HG03135 (cell line): ENCODE data around the gene LDB3.
"Not testable (repeated sequence)": the region's sequence is repeated elsewhere in the genome, so short reads cannot be mapped to it uniquely, and the experiment has no call there.

Source experiments
- ATAC-seq: cut with Tn5 transposase; IDR thresholded peaks from one replicate; pipeline ENCODE4 v1.9.1; 2021; ENCODE audit warnings: mild to moderate bottlenecking, moderate library complexity; ENCODE audit not compliant: unreplicated experiment

The LDB3 gene

GRCh38 chr10:86726677-86726999, 58.3 kb downstream of the LDB3 start:
- ATAC-seq, result no peak

DNA sequence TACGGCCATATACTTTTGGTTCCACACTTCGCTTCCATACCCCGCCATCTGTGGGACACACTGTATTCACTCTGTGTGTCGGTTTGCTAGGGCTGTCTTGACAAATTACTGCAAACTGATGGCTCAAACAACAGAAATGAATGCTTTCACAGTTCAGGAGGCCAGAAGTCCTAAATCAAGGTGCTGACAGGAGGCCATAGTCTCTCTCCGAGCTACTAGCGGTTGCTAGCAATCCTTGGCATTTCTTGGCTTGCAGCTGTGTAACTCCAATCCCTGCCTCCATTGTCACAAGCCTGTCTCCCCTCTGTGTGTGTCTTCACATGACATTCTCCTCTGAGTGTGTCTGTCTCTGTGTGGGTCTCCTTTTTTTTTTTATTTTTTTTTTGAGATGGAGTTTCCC, 59.2 kb downstream of the LDB3 start:
- no peak for ATAC-seq

DNA sequence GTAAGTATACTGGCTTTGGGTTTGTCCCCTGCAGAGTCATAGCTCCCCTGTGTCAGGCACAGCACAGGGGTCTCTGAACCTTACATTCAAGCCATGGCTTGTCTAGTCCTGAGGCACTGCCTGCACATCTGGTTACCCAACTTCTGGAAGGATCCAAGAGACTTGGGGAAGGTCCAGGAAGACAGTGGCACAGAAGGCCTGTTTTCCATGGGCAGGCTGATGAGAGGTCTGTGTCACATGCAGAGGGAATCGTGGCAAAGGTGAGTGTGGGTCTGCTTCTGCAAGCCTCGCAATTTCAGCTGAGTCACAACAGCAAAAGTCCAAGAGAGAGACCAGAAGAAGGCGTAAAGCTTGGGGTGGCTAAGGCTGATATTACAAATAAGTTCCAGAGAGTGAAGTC, 59.7 kb downstream of the LDB3 start:
- ATAC-seq, result no peak

DNA sequence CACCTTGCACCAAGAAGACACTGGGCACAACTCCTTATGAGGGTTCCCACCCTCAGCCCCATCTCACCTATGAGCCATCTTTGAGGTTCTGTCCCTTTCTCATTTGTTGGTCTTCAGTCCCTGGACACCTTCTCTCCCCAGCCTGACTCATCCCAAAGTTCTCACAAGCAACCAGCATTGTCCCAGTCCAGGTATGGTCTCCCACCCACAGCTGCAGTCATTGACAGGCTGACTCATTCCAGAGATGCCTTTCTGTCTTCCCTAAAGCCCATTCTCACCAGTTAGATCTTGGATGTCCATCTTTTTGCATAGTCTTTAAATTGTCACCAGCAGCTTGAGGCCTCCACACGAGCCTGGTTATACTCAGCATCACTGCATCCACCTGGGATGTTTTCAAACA, 61.4 kb downstream of the LDB3 start:
- no peak for ATAC-seq

DNA sequence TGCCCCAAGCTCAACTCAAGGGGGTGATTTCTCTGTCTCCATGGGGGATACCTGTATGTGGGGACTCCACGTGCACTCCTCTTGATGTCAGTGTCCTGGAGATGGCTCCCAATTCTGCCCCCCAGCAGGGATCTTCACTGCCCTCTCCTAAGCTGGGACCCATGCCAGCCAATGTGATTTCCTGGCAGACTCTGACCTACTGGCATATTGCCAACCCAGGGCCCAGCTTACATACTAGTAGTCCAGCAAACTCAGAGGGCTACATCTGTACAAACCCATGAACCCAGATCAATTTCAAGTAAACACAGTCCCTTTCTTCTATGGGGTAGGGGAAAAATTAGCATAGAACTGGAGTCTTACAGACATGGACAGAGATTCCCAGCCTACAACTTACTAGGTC, 61.9 kb downstream of the LDB3 start:
- no peak for ATAC-seq

DNA sequence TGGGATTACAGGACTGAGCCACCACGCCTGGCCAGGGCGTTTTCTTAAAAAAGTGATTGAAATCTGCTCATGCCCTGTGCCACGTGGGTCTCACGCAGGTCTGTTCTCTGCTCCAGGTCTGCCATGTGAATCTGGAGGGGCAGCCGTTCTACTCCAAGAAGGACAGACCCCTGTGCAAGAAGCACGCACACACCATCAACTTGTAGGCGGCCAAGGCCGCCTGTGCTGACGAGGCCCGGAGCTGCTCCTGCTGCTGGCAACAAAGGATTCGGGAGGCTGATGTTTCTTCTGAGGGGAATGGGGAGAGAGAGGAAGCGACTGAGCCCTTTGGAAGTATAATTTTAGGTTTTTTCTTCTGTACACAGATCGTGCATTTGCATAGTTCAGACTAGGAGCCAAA, 64.5 kb downstream of the LDB3 start:
- ATAC-seq, result no peak

GRCh38 chr10:86733260-86733671, 65.0 kb downstream of the LDB3 start:
- no peak for ATAC-seq

DNA sequence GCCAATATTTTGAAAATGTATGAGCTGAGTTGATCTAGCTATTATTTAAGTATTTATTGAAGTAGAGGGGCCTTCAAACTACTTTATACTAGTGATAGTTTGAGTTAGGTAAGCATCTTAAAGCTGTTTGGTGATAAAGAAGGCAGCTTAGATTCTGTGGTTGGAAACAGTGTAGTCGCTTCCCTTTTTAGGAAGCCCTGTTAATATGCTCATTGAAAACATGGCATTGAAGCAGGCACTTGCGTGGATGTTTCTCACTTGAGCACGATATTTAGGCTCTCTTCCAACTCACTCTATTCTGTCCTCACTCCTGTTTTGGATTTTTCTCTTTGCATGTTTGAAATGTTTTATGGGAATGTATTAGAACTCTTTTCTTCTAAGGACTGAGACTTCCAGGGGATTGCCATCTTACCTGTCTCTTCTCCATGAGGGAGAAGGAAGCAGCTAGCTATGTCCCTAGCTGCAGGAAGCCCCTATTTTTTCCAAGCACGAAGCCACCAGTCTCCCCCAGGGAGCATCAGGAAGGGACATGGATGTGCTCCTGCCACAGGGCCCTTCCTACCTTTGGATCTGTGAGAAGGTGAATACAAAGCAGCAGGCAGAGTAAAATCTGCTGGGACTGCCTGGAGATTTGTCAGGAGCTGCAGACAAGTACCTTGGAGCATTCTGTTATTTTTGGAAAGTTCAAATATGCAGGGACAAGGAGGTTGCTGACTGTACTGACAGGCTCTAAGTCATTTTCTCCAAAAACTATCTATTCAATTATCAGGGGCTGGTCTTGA, 66.1 kb downstream of the LDB3 start:
- ATAC-seq, result no peak

DNA sequence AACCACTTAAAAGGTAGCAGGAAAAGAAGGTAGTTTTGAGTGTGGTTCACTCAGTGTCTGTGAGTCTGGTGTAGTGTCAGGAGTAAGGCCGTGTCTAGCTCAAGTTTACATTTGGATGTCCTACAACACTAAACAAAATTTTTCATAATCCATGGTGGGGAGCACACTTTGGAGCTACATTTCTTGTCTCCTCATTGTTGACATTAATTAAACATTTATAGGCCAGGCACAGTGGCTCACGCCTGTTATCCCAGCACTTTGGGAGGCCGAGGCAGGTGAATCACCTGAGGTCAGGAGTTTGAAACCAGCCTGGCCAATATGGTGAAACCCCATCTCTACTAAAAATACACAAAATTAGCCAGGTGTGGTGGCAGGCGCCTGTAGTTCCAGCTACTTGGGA, 67.0 kb downstream of the LDB3 start:
- not testable (repeated sequence) for ATAC-seq

DNA sequence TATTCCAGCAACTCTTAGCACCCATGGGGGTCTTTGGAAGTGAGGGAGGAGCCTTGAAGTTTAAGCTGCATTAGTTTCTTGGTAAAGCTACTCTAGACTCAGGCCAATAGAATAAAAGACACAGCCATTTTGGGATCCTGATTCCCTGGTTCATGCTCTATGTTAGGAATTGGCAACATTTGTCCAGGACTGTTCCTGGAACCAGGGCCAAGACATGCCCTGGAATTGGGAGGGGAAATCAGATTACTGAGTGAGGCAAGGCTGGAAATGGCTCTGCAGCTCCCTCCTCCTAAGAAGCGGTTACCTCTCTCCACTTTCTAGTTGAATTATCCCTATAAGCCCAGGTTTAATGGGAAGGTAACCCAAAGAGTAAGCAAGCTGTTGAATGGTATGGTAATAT, 73.9 kb downstream of the LDB3 start:
- ATAC-seq, result no peak

DNA sequence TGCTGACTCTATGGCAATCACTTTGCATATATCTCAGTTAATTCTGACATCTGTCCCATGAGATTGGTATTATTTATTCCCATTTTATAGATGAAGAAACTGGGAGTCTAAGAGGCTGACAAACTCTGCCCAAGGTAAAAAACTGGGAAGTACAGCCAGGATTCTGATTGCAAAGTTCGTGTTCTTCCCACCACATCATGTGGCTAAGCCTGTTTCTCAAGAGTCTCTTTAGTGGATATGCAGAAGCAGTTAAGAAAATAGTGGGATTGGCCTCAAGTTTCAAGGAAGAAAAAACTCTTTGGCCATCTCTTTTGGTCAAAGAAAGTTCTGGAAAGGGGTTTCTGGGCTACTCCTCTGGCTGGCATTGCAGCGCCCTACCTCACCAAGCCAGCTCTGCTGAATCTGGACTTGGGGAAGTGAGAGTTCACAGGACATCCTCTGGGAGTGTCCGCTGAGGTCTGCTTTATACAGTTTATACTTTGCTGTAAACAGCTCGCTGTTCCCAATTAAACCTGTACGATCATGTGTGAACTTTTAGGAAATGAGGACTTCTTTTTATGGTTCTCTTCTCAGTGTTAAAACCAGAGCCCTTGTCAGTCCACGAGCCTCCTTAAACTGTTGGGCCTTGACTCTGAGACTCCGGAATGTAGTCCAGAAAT, 75.9 kb downstream of the LDB3 start:
- ATAC-seq, result no peak

GRCh38 chr10:86747796-86748581, 79.7 kb downstream of the LDB3 start:
- no peak for ATAC-seq

GRCh38 chr10:86749854-86750253, 81.5 kb downstream of the LDB3 start:
- no peak for ATAC-seq

DNA sequence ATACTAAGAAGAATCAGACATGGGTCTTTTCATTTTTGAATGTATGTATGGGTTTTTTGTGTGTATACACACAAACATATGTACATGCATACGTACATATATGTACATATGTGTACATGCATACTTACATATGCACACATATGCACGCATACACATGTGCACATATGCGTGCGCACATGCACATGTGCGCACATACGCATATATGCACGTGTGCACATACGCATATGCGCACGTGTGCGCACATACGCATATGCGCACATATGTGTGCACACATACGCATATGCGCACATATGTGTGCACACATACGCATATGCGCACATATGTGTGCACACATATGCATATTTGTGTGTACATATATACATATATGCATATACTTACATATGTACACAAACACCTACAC, 83.2 kb downstream of the LDB3 start:
- ATAC-seq, result no peak

GRCh38 chr10:86752311-86752710, 84.0 kb downstream of the LDB3 start:
- ATAC-seq, result no peak

DNA sequence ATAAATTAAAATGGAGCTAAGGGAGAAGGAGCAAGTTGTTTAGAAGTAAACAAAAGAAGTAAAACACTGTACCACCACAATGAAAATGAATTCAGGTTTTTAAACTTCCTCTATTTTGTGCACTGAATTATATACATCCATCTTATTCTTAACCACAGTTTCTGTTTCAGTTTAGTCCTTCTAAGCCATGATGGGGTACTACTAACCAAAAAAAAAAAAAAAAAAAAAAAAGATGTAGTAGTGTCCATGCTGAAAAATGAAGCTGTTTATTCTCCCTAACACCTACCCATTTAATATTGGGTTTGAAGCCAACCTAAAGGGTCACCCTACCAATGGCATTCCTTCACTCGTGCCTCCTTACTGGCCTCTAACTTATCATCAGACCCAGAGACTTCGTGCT, 84.7 kb downstream of the LDB3 start:
- no peak for ATAC-seq

DNA sequence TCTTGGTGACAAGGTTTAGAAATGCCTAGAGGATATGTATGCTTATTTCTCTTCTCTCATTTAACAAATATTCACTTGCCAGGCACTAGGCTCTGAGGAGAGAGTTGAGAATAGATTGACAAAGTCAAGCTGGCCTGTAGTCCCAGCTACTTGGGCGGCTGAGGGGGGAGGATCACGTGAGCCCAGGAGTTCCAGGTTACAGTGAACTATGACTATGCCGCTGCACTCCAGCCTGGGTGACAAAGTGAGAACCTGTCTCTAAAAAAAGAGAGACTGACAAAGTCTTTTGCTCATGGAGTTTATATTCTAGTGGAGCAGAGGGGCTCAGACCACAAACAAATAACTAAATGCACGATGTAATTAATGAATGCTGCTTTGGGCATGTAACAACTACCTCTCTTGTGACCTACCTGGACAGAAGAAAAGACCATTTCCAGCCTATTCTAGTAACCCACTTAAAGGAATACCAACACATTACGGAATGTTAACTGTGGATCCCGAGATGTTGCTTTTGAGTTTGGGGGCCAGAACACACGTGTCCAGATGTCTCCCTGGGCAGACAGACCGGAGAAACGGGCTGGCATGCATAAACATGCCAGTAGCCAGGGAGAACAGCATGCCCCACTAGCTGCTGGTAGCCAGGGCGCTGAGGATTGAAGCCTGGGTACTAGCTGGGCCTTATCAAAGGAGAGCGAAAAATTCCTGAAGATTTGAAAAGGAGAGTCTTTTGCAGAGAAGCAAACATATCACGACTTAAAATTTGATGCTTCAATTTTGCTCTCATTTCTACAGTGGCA, 85.5 kb downstream of the LDB3 start:
- no peak for ATAC-seq

- ATAC-seq, result no peak
Measured at GRCh38 chr10:86755454-86755739, 87.1 kb downstream of the LDB3 start.

GRCh38 chr10:86755740-86756510, 87.6 kb downstream of the LDB3 start:
- peak; percentile 75 for ATAC-seq

GRCh38 chr10:86756511-86757112, 88.3 kb downstream of the LDB3 start, which contains the start of gene BMPR1A:
BMPR1A (plus strand) TSS chr10:86756619; CDS start chr10:86876019, 119,400 bp downstream.
- peak; percentile 29 for ATAC-seq
